ENCODE measurements around the gene RIMBP3C.
"Not testable (repeated sequence)": the region's sequence is repeated elsewhere in the genome, so short reads cannot be mapped to it uniquely, and the experiment has no call there.

RIMBP3C gene

DNA sequence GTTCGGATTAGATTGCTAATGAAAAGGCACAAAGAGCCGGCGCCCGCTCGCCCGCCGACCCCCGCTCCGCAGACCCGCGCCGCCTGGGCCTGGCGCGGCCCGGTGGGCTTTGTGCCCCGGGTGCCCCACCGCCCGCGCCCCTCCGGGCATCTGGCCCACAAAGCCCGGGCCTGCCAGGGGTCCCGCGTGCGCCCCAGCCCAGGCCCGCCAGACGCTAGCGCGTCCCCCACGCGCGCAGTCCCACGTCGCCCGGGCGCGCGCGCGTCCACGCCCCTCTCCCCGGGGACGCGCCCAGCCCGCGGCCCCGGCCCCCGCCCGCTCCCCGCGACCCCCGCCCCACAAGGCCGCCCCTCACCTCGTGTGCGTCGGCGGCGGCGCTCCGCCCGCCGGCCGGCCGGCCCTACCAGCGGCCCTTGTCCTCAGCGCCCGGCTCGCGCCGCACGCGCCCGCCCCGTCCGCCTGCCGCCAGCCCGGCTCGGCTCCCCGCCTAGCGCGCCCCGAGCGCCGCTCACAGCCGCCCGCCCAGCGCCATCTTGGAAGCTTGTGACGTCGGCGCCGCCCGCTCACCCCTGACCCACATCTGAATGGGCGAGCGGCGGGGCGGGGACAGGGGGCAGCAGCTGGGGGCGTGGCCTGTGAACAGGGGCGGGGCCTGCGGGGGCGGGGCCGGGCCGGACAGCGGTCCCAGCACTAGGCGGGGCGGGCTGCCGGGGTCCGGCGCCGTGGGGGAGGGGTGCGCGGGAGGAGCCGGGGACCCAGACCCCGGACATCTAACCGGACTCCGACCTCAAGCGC lies 34.1 kb downstream of the RIMBP3C start:
- DNase-seq, result not testable (repeated sequence)

- DNase-seq, result not testable (repeated sequence)
Measured at GRCh38 chr22:21516522-21516921, 34.7 kb downstream of the RIMBP3C start.

- not testable (repeated sequence) for DNase-seq
Measured at GRCh38 chr22:21515234-21515633, 36.0 kb downstream of the RIMBP3C start.

DNA sequence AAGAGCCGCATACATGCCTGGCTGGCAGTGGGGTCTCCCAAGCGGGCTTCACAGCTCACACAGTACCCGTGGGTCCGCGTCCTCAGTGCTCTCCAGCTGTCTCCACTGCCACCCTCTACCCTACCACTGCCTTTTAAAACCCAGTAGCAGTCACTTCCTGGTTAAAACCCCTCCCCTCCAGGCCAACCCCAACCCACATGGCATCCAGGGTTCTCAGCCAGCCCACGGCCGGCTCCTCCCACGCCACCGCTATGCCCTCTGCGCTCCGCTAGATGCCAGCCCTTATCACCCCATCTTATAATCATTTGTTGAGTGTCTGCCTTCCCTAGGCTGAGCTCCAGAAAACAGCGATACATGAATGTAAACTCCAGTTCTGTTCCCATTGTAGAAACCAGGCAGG lies 37.1 kb downstream of the RIMBP3C start:
- DNase-seq, result not testable (repeated sequence)

DNA sequence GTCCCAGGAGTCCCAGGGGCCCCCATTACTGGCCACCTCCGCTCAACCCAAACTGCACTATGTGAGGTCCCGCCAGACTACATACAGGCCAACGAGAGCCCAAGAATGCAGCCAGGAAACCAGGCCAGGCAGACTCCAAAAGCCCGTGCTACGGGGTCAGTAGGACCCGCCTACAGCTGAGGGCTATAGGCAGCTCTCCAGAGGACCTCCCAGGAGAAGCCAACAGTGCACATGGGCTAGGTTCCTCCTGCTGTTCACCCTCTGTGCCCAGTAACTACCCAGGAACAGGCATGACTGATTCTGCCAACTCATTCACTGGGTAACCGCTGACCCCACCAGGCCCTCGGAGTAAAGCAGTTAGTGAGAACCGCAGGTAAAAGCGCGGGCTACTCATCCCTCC lies 39.2 kb downstream of the RIMBP3C start:
- DNase-seq, result not testable (repeated sequence)

DNA sequence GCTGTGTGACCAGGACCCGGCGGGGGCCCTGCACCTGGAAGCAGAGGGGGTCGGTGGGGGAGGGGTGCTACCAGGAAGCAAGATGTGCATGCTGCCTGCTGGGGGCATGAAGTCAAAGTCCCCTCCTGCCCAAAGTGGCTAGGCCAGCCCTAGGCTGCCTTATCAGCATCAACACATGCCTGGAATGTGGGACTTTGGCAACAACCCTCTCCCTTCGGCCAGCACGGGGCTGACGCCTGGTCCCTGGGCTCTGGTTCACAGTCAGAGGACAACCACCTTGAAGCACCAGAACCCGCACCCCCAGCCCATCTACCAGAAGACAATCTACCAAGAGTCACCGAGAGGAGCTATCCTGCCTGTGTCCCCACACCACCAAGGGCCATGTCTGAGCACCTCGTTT lies 40.9 kb downstream of the RIMBP3C start:
- DNase-seq, result not testable (repeated sequence)

DNA sequence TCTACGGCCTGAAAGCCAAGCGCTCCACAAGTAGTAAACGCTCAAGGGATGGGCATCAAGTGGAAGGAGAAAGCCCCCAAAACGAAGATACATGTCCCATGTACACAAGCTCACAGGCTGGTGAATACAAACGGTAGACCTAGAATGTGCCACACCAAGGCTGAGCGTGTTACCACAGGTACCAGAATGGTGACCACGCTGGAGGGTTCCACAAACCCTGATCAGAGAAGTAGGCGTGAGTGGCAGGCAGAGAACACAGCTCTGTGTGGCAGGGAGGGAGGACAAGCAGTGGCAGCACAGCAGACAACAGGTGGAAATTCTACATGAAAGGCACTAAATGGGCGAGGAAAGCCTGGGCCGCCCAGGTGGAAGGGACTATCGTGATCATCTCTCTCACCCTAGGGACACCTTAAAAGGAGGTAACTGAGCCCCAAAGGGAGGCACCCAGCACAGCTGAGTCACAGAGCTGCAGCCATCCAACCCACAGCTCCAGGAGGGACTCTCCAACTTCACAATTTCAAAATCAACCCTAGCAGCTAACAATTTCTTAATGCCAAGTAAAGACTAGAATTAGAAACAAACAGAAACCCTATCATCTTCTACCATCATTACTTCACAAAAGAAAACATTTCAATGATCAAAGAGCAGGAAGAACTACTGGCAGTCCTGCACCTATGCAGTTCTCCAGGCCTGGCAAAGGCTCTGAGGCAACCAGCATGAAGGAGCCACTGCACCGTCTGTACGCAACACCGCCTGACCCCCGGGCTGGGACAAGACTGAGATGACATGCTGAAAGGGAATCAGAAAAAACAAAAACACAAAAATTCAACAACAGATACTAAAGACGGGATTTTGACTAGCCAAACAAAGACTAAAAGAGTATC lies 51.4 kb downstream of the RIMBP3C start:
- DNase-seq, result not testable (repeated sequence)

- DNase-seq, result not testable (repeated sequence)
Measured at GRCh38 chr22:21498489-21498888, 52.8 kb downstream of the RIMBP3C start.

DNA sequence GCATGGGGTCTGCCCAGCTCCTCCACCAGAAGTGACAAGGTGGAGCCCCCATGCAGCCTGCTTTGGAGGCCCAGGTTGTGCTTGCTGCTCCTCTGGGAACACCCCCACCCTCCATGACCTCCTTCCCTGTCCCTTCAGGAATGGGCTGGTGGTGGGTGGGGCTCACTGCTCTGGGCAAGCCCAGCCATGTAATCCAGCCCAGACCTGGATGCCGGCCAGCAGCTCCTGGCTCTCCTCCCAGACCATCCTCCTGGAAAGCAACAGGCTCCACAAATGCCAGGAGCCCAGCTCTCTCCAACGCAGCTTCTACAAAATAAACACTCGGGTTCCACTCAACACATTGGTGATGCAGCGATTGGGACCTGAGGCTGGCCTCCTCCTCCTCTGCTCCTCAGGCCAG lies 53.3 kb downstream of the RIMBP3C start:
- DNase-seq, result not testable (repeated sequence)

Data from EL (cell line).